HL-60 (cell line): Measurements from ENCODE around the gene ADGRL3.

ENCODE experiments used
- DNase-seq, 2 experiments: peaks; one replicate each; pipeline ENCODE4 v3.0.0-alpha.2; 2010 to 2020; ENCODE audit warnings: low read depth in 1 of 2, low spot score in 1 of 2
- H3K27ac ChIP-seq: fragments of 250-450 bp; sonication (Bioruptor Pico); replicated peaks from 2 replicates; pipeline ENCODE4 v1.5.1; 2020; ENCODE audit warnings: mild to moderate bottlenecking, moderate library complexity
- H3K27me3 ChIP-seq: fragments of 250-450 bp; sonication (Bioruptor Pico); 2 replicates; pipeline ENCODE4 v1.5.1; 2021; ENCODE audit warnings: mild to moderate bottlenecking, moderate library complexity; ENCODE audit not compliant: insufficient read depth, poor library complexity, severe bottlenecking
- H3K4me3 ChIP-seq: replicated peaks from 2 replicates; pipeline ENCODE4 v1.5.1; 2011; ENCODE audit warnings: mild to moderate bottlenecking, control low read depth, low read length; ENCODE audit not compliant: insufficient read depth
- GABPA ChIP-seq: IDR thresholded peaks from 2 replicates; pipeline ENCODE4 v1.6.1; 2012; ENCODE audit warnings: low read depth
- POLR2AphosphoS5 ChIP-seq: IDR thresholded peaks from 2 replicates; pipeline ENCODE4 v1.6.1; 2012; ENCODE audit warnings: low read depth
- SPI1 ChIP-seq: IDR thresholded peaks from 2 replicates; pipeline ENCODE4 v1.6.1; 2012; ENCODE audit warnings: low read depth, mild to moderate bottlenecking, borderline replicate concordance
- TF ChIP-seq, protein P1 (sequence below): IDR thresholded peaks from 2 replicates; pipeline ENCODE4 v1.6.1; 2012; ENCODE audit warnings: low read depth; ENCODE audit not compliant: insufficient replicate concordance
- TF ChIP-seq, protein P2 (sequence below): IDR thresholded peaks from one replicate; pipeline ENCODE4 v1.5.1; 2011; ENCODE audit warnings: low read length, control low read depth, inconsistent platforms; ENCODE audit not compliant: insufficient read depth

ADGRL3 gene

DNA sequence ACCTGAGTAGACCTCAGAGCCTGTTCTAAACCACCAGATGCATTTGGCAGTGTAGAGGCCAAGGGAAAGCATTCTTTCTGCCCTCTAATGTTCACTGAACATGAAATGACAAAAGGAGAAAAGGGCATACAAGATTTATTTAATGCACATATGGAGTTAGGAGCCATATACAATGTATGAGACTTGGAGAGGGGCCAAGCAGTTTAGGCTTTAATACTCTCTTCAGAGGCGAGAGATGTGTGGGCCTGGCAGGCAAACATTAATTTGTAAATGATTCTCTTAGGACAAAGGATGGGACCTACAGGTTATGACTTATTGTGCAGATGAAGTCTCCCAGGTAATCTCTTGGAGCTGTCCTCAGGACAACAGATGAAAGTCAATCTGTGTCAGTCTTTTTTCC lies 631.9 kb downstream of the ADGRL3 start:
- Histone ChIP-seq H3K27me3 (no peaks in the 10 kb centered on the region), H3K4me3 (no peak overlapping the region), H3K27ac (no peak overlapping the region)
- TF ChIP-seq, protein P1, sequence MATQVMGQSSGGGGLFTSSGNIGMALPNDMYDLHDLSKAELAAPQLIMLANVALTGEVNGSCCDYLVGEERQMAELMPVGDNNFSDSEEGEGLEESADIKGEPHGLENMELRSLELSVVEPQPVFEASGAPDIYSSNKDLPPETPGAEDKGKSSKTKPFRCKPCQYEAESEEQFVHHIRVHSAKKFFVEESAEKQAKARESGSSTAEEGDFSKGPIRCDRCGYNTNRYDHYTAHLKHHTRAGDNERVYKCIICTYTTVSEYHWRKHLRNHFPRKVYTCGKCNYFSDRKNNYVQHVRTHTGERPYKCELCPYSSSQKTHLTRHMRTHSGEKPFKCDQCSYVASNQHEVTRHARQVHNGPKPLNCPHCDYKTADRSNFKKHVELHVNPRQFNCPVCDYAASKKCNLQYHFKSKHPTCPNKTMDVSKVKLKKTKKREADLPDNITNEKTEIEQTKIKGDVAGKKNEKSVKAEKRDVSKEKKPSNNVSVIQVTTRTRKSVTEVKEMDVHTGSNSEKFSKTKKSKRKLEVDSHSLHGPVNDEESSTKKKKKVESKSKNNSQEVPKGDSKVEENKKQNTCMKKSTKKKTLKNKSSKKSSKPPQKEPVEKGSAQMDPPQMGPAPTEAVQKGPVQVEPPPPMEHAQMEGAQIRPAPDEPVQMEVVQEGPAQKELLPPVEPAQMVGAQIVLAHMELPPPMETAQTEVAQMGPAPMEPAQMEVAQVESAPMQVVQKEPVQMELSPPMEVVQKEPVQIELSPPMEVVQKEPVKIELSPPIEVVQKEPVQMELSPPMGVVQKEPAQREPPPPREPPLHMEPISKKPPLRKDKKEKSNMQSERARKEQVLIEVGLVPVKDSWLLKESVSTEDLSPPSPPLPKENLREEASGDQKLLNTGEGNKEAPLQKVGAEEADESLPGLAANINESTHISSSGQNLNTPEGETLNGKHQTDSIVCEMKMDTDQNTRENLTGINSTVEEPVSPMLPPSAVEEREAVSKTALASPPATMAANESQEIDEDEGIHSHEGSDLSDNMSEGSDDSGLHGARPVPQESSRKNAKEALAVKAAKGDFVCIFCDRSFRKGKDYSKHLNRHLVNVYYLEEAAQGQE: no peak
- TF ChIP-seq POLR2AphosphoS5: no peak
- TF ChIP-seq SPI1: no peak
- TF ChIP-seq, protein P2, sequence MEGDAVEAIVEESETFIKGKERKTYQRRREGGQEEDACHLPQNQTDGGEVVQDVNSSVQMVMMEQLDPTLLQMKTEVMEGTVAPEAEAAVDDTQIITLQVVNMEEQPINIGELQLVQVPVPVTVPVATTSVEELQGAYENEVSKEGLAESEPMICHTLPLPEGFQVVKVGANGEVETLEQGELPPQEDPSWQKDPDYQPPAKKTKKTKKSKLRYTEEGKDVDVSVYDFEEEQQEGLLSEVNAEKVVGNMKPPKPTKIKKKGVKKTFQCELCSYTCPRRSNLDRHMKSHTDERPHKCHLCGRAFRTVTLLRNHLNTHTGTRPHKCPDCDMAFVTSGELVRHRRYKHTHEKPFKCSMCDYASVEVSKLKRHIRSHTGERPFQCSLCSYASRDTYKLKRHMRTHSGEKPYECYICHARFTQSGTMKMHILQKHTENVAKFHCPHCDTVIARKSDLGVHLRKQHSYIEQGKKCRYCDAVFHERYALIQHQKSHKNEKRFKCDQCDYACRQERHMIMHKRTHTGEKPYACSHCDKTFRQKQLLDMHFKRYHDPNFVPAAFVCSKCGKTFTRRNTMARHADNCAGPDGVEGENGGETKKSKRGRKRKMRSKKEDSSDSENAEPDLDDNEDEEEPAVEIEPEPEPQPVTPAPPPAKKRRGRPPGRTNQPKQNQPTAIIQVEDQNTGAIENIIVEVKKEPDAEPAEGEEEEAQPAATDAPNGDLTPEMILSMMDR: no peak
- TF ChIP-seq GABPA: no peak
- no peak for DNase-seq

DNA sequence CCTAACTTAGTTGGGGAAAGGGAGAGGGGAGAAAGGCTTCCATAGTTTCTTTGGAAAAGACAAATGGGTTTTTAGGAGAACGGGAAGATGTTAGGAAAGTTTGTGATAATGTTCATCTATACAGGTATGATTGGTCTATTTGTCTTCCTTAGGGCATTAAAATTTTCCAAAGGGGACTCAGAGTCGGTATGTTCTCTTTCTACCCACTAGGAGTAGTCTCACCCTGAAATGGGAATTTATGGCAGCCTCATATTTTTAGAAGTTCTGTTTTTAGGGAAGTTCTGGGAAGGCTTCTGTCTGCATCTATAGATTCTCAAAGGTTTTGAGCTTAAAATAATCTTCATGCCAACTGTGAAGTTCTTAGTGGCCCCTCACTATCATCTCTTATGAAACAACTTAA lies 637.3 kb downstream of the ADGRL3 start:
- H3K4me3 ChIP-seq: no peak overlapping the region
- no peaks in the 10 kb centered on the region for H3K27me3 ChIP-seq
- TF ChIP-seq, protein P1: no peak
- TF ChIP-seq, protein P2: no peak
- TF ChIP-seq SPI1 (no peak), GABPA (no peak), POLR2AphosphoS5 (no peak)
- H3K27ac ChIP-seq: no peak overlapping the region
- DNase-seq: no peak

DNA sequence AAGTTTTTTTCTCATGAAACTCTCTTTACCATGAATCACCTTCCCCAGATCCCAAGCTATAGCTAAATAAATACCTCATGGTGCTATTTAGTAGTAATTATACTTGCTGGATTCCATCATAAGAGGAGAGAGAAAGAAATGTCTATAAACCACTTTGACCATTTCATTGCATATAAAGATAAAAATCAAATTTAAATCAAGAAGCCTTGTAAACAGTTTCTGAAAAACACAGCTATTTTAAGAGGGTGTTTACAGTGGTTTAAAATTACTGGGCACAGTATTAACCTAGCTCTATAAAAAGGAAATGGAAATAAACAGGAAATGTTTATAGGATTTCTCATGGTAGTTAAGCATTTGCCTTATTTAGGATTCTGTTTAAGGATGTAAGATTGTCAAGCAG lies 637.9 kb downstream of the ADGRL3 start:
- H3K27me3 ChIP-seq: no peaks in the 10 kb centered on the region
- H3K4me3 ChIP-seq: no peak overlapping the region
- no peak for DNase-seq
- TF ChIP-seq, protein P2: no peak
- TF ChIP-seq, protein P1: no peak
- no peak for TF ChIP-seq GABPA
- TF ChIP-seq SPI1: no peak
- no peak for TF ChIP-seq POLR2AphosphoS5
- H3K27ac ChIP-seq: no peak overlapping the region
